Hematopoietic multipotent progenitor cell (in vitro differentiated cells): ENCODE measurements around the gene PDIA2. TPM values are rescaled to one million over a fixed set of nuclear protein-coding genes. Genes with fewer than 3 reads are reported as not detected.

Experiments
- DNase-seq, 3 donors: peaks; one replicate each; pipeline ENCODE4 v3.0.0-alpha.2; 2011 to 2015; ENCODE audit warnings: low read depth in 2 of 3, low spot score in 2 of 3
- total RNA-seq: library from RNA; depleted of rRNA; stranded (reverse); fragments of >200 nt; gene quantifications from one replicate; pipeline ENCODE4 v1.2.3, GENCODE V29; 2012

The PDIA2 gene
- total RNA-seq, 1 donor = 0.27 TPM

GRCh38 chr16:296276-296675 is 13.3 kb downstream of the PDIA2 start:
- DNase-seq = no peak

- DNase-seq = no peak
Observed at GRCh38 chr16:296806-297510, 14.0 kb downstream of the PDIA2 start.

- DNase-seq = no peak
Observed at GRCh38 chr16:297832-298231, 14.9 kb downstream of the PDIA2 start.

- DNase-seq = no peak
Observed at GRCh38 chr16:301235-301634, 18.3 kb downstream of the PDIA2 start.

- DNase-seq = no peak
Observed at GRCh38 chr16:301950-302349, 19.0 kb downstream of the PDIA2 start.

- peak in 1 of 3 donors; percentile 73 for DNase-seq
Observed at GRCh38 chr16:303760-304505, 21.0 kb downstream of the PDIA2 start.

- DNase-seq = no peak
Observed at GRCh38 chr16:305916-306626, 23.1 kb downstream of the PDIA2 start.

GRCh38 chr16:306911-307370 is 24.0 kb downstream of the PDIA2 start:
- no peak for DNase-seq

GRCh38 chr16:307691-308312 is 24.8 kb downstream of the PDIA2 start:
- DNase-seq = no peak

GRCh38 chr16:309476-309875 is 26.5 kb downstream of the PDIA2 start:
- peak in 1 of 3 donors; percentile 32 for DNase-seq

GRCh38 chr16:311725-312124 is 28.8 kb downstream of the PDIA2 start:
- no peak for DNase-seq

- DNase-seq = no peak
Observed at GRCh38 chr16:314351-314750, 31.4 kb downstream of the PDIA2 start.

- no peak for DNase-seq
Observed at GRCh38 chr16:314795-315299, 31.9 kb downstream of the PDIA2 start.

- DNase-seq = no peak
Observed at GRCh38 chr16:316741-317464, 33.9 kb downstream of the PDIA2 start.

- DNase-seq = no peak
Observed at GRCh38 chr16:317583-317982, 34.6 kb downstream of the PDIA2 start.

- DNase-seq = no peak
Observed at GRCh38 chr16:318628-319027, 35.7 kb downstream of the PDIA2 start.

- DNase-seq = no peak
Observed at GRCh38 chr16:320206-320605, 37.2 kb downstream of the PDIA2 start.

- no peak for DNase-seq
Observed at GRCh38 chr16:321532-321931, 38.6 kb downstream of the PDIA2 start.

- DNase-seq = no peak
Observed at GRCh38 chr16:322476-323143, 39.6 kb downstream of the PDIA2 start.

- no peak for DNase-seq
Observed at GRCh38 chr16:324201-324450, 41.2 kb downstream of the PDIA2 start.
